K562 (cell line): ENCODE data around the gene SCN7A.

Experiments
- CHD4 ChIP-seq: fragments of 200-600 bp; sonication (generic); IDR thresholded peaks from 3 replicates; pipeline ENCODE4 v1.6.1; 2012; ENCODE audit warnings: low read depth, mild to moderate bottlenecking, mixed read lengths, low read length, inconsistent platforms; ENCODE audit not compliant: insufficient read depth, insufficient replicate concordance, poor library complexity, severe bottlenecking
- KDM1A ChIP-seq, 2 experiments: fragments of 450-650 bp; IDR thresholded peaks; 2 replicates each; pipeline ENCODE4 v1.6.1; 2016; ENCODE audit warnings: mild to moderate bottlenecking in 2 of 2
- MTA2 ChIP-seq: fragments of 450-650 bp; IDR thresholded peaks from 2 replicates; pipeline ENCODE4 v1.6.1; 2016; ENCODE audit warnings: low read depth
- PCBP2 ChIP-seq: fragments of 200-400 bp; formaldehyde crosslinking; IDR thresholded peaks from 2 replicates; pipeline ENCODE4 v1.6.1; 2018; ENCODE audit warnings: low read length, low read depth, mild to moderate bottlenecking, moderate library complexity; ENCODE audit not compliant: poor library complexity, severe bottlenecking
- SP2 ChIP-seq: IDR thresholded peaks from 2 replicates; pipeline ENCODE4 v1.6.1; 2011; ENCODE audit warnings: mild to moderate bottlenecking, low read depth, low read length, moderate library complexity; ENCODE audit not compliant: poor library complexity, severe bottlenecking; ENCODE audit errors: extremely low read depth

GRCh38 chr2:166536111-166536510 is 42.1 kb upstream of the SCN7A start:
- TF ChIP-seq MTA2 (no peak), SP2 (no peak), PCBP2 (no peak), KDM1A (IDR thresholded peaks at IDR 0.05) (no peak), CHD4 (no peak)
